HG03039 (cell line): ENCODE results near the gene PTAFR.

ENCODE experiments used
- ATAC-seq: cut with Tn5 transposase; IDR thresholded peaks from one replicate; pipeline ENCODE4 v1.9.1; 2021; ENCODE audit warnings: mild to moderate bottlenecking, moderate library complexity; ENCODE audit not compliant: unreplicated experiment

The PTAFR gene

GRCh38 chr1:28178690-28179485, 2.4 kb upstream of the PTAFR start:
- no peak for ATAC-seq

GRCh38 chr1:28175955-28176485, 470 bp downstream of the PTAFR start:
- ATAC-seq: no peak

GRCh38 chr1:28173980-28174297, 2.6 kb downstream of the PTAFR start:
- ATAC-seq: no peak

GRCh38 chr1:28173151-28173979, 3.1 kb downstream of the PTAFR start:
- no peak for ATAC-seq

- ATAC-seq: peak; percentile 46
These were observed 3.8 kb downstream of the PTAFR start for GRCh38 chr1:28172713-28173150.

GRCh38 chr1:28171246-28171645, 5.2 kb downstream of the PTAFR start:
- ATAC-seq: no peak

- no peak for ATAC-seq
These were observed 6.4 kb downstream of the PTAFR start for GRCh38 chr1:28170001-28170596.

GRCh38 chr1:28163496-28164161, 12.9 kb downstream of the PTAFR start:
- ATAC-seq: no peak

- ATAC-seq: no peak
These were observed 14.3 kb downstream of the PTAFR start for GRCh38 chr1:28162151-28162550.

- no peak for ATAC-seq
These were observed 14.7 kb downstream of the PTAFR start for GRCh38 chr1:28161751-28162150.

GRCh38 chr1:28160782-28161266, 15.7 kb downstream of the PTAFR start:
- no peak for ATAC-seq

- ATAC-seq: no peak
These were observed 16.8 kb downstream of the PTAFR start for GRCh38 chr1:28159680-28160079.

- no peak for ATAC-seq
These were observed 17.2 kb downstream of the PTAFR start for GRCh38 chr1:28159243-28159642.

GRCh38 chr1:28157894-28158293, 18.6 kb downstream of the PTAFR start:
- no peak for ATAC-seq

GRCh38 chr1:28156821-28157220, 19.7 kb downstream of the PTAFR start:
- ATAC-seq: no peak

GRCh38 chr1:28155628-28156027, 20.9 kb downstream of the PTAFR start:
- ATAC-seq: no peak

GRCh38 chr1:28154078-28154594, 22.4 kb downstream of the PTAFR start:
- no peak for ATAC-seq

- no peak for ATAC-seq
These were observed 26.2 kb downstream of the PTAFR start for GRCh38 chr1:28150125-28150780.

- no peak for ATAC-seq
These were observed 27.7 kb downstream of the PTAFR start for GRCh38 chr1:28148880-28149195.
